SK-N-MC (cell line): Measurements from ENCODE around the gene ZDHHC20.

Experiments used
- EZH2 ChIP-seq: fragments of 200-600 bp; sonication (generic); IDR thresholded peaks from one replicate; pipeline ENCODE4 v1.6.1; 2017; ENCODE audit warnings: antibody characterized with exemption
- POLR2AphosphoS5 ChIP-seq: IDR thresholded peaks from 2 replicates; pipeline ENCODE4 v1.6.1; 2012; ENCODE audit warnings: mild to moderate bottlenecking, low read depth, low read length, borderline replicate concordance

DNA sequence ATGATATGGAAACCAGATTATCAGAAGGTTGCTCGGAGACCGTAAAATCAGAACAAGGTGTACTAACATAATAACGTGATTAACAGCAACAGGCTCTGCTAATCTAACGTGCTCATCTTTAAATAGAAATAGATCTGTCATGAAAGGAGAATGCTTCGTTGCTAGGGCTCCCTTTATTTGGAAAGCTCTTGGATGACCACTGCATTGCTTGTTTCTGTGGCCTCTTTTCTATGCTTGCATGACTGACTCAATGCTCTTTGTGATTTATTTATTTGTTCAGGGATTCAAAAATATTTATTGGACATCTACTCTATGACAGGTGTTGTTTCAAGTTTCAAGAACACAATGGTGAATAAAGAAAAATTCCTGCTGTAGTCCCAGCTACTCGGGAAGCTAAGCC lies 22.3 kb upstream of the ZDHHC20 start:
- TF ChIP-seq POLR2AphosphoS5 (no peak), EZH2 (no peak)
